Endodermal cell (in vitro differentiated cells): Measurements from ENCODE around the gene SLC26A11. TPM values are rescaled to one million over a fixed set of nuclear protein-coding genes. Genes with fewer than 3 reads are reported as not detected.

Source experiments
- DNase-seq: peaks from one replicate; pipeline ENCODE4 v3.0.0-alpha.2; 2017
- H3K27ac ChIP-seq: 2 replicates; pipeline ENCODE4 v1.5.1; 2013; ENCODE audit warnings: mild to moderate bottlenecking, low read depth, low read length, moderate library complexity
- H3K27me3 ChIP-seq: 2 replicates; pipeline ENCODE4 v1.6.1; 2013; ENCODE audit warnings: mild to moderate bottlenecking, low read length, moderate library complexity; ENCODE audit not compliant: insufficient read depth, control insufficient read depth, poor library complexity, severe bottlenecking
- H3K36me3 ChIP-seq: 2 replicates; pipeline ENCODE4 v1.7.0; 2013; ENCODE audit warnings: mild to moderate bottlenecking, low read length, moderate library complexity; ENCODE audit not compliant: control insufficient read depth, insufficient read depth
- H3K4me1 ChIP-seq: one replicate; pipeline ENCODE4 v1.7.0; 2013; ENCODE audit warnings: low read length; ENCODE audit not compliant: control insufficient read depth, insufficient read depth
- H3K4me3 ChIP-seq: 2 replicates; pipeline ENCODE4 v1.5.1; 2013; ENCODE audit warnings: mild to moderate bottlenecking, low read length, moderate library complexity
- H3K9ac ChIP-seq: 2 replicates; pipeline ENCODE4 v1.6.1; 2013; ENCODE audit warnings: mild to moderate bottlenecking, low read length, moderate library complexity; ENCODE audit not compliant: poor library complexity, severe bottlenecking; ENCODE audit errors: extremely low read depth
- H3K9me3 ChIP-seq: 2 replicates; pipeline ENCODE4 v1.6.1; 2013; ENCODE audit warnings: mild to moderate bottlenecking, low read length, moderate library complexity; ENCODE audit not compliant: control insufficient read depth
- H3K27ac Mint-ChIP-seq: 2 replicates; pipeline ENCODE4 v1.8.0; 2020; ENCODE audit warnings: mixed read lengths
- H3K27me3 Mint-ChIP-seq: 2 replicates; pipeline ENCODE4 v1.8.0; 2021; ENCODE audit warnings: mild to moderate bottlenecking, mixed read lengths; ENCODE audit not compliant: insufficient read depth
- H3K36me3 Mint-ChIP-seq: 2 replicates; pipeline ENCODE4 v1.8.0; 2020; ENCODE audit warnings: low read depth, mixed read lengths
- H3K4me1 Mint-ChIP-seq: 2 replicates; pipeline ENCODE4 v1.8.0; 2020; ENCODE audit warnings: mixed read lengths
- H3K4me3 Mint-ChIP-seq: 2 replicates; pipeline ENCODE4 v1.8.0; 2020; ENCODE audit warnings: mild to moderate bottlenecking, moderate library complexity, mixed read lengths
- H3K9me3 Mint-ChIP-seq: 2 replicates; pipeline ENCODE4 v1.8.0; 2020; ENCODE audit warnings: mild to moderate bottlenecking, mixed read lengths
- WGBS, 2 experiments: methylation state at CpG; one replicate each; pipeline versions ENCODE4 v1.1.5 to v1.1.7; 2013; ENCODE audit warnings: missing lambda C conversion rate in 2 of 2, mixed read lengths in 1 of 2; ENCODE audit not compliant: insufficient coverage in 1 of 2, insufficient read length in 1 of 2; 5-methylcytosine and 5-hydroxymethylcytosine counted together
- total RNA-seq, 2 donors: library from RNA; stranded (reverse); fragmentation: NEBNext Ultra II Directional in 1 of 2; extraction: Animal tissue kit (Norgen Biotek cat#: 25700) in 1 of 2; gene quantifications; 2 replicates in 1 of 2; 3 replicates in 1 of 2; pipeline ENCODE4 v1.2.1, GENCODE V29; 2021
- TF ChIP-seq, protein P1 (sequence below): fragments of 200-600 bp; sonication (generic); conservative IDR thresholded peaks from 2 replicates; pipeline ENCODE4 v1.5.0; 2021; ENCODE audit warnings: antibody characterized with exemption, mild to moderate bottlenecking

The SLC26A11 gene
- total RNA-seq, 2 donors from 2014 or later = 43.7 to 48.2 TPM

DNA sequence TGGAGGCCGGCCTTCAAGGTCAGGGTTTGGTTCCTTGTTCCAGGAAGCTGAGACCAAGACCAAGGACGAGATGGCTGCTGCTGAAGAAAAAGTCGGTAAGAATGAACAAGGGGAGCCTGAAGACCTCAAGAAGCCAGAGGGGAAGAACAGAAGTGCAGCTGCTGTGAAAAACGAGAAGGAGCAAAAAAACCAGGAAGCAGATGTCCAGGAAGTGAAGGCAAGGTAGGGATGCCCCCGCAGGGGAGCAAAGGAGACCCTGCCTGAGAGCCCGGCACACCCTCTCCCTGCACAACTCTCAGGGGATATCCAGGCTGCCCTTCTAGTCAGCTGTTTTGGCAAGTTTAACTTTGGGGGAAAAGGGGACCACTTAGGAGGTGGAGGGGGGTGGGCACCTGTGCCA, 69.4 kb downstream of the SLC26A11 start:
- Histone ChIP-seq H3K9me3 (no peaks in the 10 kb centered on the region), H3K36me3 (peaks cover 23% of the 10 kb centered on the region), H3K4me1 (no peaks in the 10 kb centered on the region), H3K4me3 (no peak overlapping the region), H3K27ac (no peak overlapping the region), H3K9ac (no peak overlapping the region), H3K27me3 (no peaks in the 10 kb centered on the region)
- no peak for DNase-seq
- no peak overlapping the region for H3K27ac Mint-ChIP-seq
- H3K36me3 Mint-ChIP-seq = peaks cover 60% of the 10 kb centered on the region
- WGBS, 2 experiments = 91 to 95% methylated on average over 5 to 6 of the region's 6 CpGs
- no peak overlapping the region for H3K4me3 Mint-ChIP-seq
- H3K4me1 Mint-ChIP-seq = no peaks in the 10 kb centered on the region
- TF ChIP-seq, protein P1, sequence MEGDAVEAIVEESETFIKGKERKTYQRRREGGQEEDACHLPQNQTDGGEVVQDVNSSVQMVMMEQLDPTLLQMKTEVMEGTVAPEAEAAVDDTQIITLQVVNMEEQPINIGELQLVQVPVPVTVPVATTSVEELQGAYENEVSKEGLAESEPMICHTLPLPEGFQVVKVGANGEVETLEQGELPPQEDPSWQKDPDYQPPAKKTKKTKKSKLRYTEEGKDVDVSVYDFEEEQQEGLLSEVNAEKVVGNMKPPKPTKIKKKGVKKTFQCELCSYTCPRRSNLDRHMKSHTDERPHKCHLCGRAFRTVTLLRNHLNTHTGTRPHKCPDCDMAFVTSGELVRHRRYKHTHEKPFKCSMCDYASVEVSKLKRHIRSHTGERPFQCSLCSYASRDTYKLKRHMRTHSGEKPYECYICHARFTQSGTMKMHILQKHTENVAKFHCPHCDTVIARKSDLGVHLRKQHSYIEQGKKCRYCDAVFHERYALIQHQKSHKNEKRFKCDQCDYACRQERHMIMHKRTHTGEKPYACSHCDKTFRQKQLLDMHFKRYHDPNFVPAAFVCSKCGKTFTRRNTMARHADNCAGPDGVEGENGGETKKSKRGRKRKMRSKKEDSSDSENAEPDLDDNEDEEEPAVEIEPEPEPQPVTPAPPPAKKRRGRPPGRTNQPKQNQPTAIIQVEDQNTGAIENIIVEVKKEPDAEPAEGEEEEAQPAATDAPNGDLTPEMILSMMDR = no peak
- no peaks in the 10 kb centered on the region for H3K27me3 Mint-ChIP-seq
- H3K9me3 Mint-ChIP-seq = no peaks in the 10 kb centered on the region

DNA sequence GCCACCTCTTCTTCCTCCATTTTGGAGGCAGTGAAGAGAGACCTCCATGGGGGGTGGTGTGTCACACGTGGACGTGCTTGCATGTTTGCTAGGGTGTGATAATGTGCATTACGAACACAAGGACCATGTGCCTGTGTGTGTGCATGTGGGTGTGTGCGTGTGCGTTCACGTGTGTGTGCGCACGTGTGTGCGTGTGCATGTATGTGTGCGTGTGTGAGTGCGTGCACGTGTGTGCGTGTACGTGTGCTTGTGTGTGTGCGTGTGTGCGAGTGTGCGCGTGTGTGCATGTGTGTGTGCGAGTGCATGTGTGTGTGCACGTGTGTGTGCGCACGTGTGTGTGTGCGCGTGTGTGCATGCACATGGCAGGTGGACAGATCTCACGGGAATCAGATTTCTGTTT, 69.9 kb downstream of the SLC26A11 start:
- peaks cover 27% of the 10 kb centered on the region for H3K36me3 ChIP-seq
- Mint-ChIP-seq H3K27me3 (no peaks in the 10 kb centered on the region), H3K36me3 (peaks cover 64% of the 10 kb centered on the region), H3K4me1 (no peaks in the 10 kb centered on the region), H3K27ac (no peak overlapping the region), H3K4me3 (no peak overlapping the region), H3K9me3 (no peaks in the 10 kb centered on the region)
- no peak for DNase-seq
- TF ChIP-seq, protein P1 = no peak
- no peaks in the 10 kb centered on the region for H3K4me1 ChIP-seq
- no peak overlapping the region for H3K27ac ChIP-seq
- WGBS, 2 experiments = 89 to 90% methylated on average over 19 to 25 of the region's 25 CpGs
- H3K9ac ChIP-seq = no peak overlapping the region
- no peak overlapping the region for H3K4me3 ChIP-seq
- no peaks in the 10 kb centered on the region for H3K27me3 ChIP-seq
- H3K9me3 ChIP-seq = no peaks in the 10 kb centered on the region

- TF ChIP-seq, protein P1 = no peak
- H3K4me3 ChIP-seq = no peak overlapping the region
- peaks cover 38% of the 10 kb centered on the region for H3K36me3 ChIP-seq
- DNase-seq = no peak
- H3K9ac ChIP-seq = no peak overlapping the region
- H3K27me3 ChIP-seq = no peaks in the 10 kb centered on the region
- WGBS, 2 experiments = 100% methylated on average over 5 to 6 of the region's 6 CpGs
- H3K9me3 ChIP-seq = no peaks in the 10 kb centered on the region
- Mint-ChIP-seq H3K9me3 (no peaks in the 10 kb centered on the region), H3K4me1 (no peaks in the 10 kb centered on the region), H3K4me3 (no peak overlapping the region), H3K27me3 (no peaks in the 10 kb centered on the region), H3K27ac (no peak overlapping the region), H3K36me3 (peaks cover 72% of the 10 kb centered on the region)
- H3K27ac ChIP-seq = no peak overlapping the region
- no peaks in the 10 kb centered on the region for H3K4me1 ChIP-seq
Observed at GRCh38 chr17:80291260-80291659, 71.0 kb downstream of the SLC26A11 start.
